Common myeloid progenitor, CD34-positive (primary cell): ENCODE data around the gene SUMO1. TPM values are rescaled to one million over a fixed set of nuclear protein-coding genes. Genes with fewer than 3 reads are reported as not detected.
A peak's percentile ranks its signal among the peaks of the same experiment; 100 is the strongest.
"Not testable (repeated sequence)": the region's sequence is repeated elsewhere in the genome, so short reads cannot be mapped to it uniquely, and the experiment has no call there.

Experiments used
- CTCF ChIA-PET: fragments of 350-600 bp; sonication (Branson Sonifier 250); formaldehyde crosslinking; loops from one replicate; lab custom pipeline; 2021; ENCODE audit warnings: antibody characterized with exemption; lab: Charles Lee
- POLR2A ChIA-PET: fragments of 350-600 bp; sonication (Branson Sonifier 250); formaldehyde crosslinking; loops from one replicate; lab custom pipeline; 2021; ENCODE audit warnings: antibody characterized with exemption; lab: Charles Lee
- DNase-seq, 3 donors: peaks; one replicate each; pipeline versions ENCODE4 v3.0.0 to v3.0.0-alpha.2; 2013
- H3K27ac ChIP-seq, 2 experiments: 1 replicate in 1 of 2; 2 replicates in 1 of 2; pipeline ENCODE4 v1.7.0; 2013; ENCODE audit warnings: inconsistent platforms in 2 of 2, low read length in 2 of 2, mild to moderate bottlenecking in 2 of 2, low read depth in 1 of 2, moderate library complexity in 1 of 2; ENCODE audit not compliant: severe bottlenecking in 2 of 2, insufficient read depth in 1 of 2, poor library complexity in 1 of 2
- H3K27me3 ChIP-seq, 5 experiments: replicated peaks in 2 of 5; 1 replicate in 3 of 5; 2 replicates in 2 of 5; pipeline versions ENCODE4 v1.6.1 to v1.7.0; 2013; ENCODE audit warnings: low read length in 4 of 5, mild to moderate bottlenecking in 2 of 5, moderate library complexity in 2 of 5, inconsistent platforms in 1 of 5; ENCODE audit not compliant: insufficient read depth in 5 of 5, control insufficient read depth in 4 of 5
- H3K36me3 ChIP-seq, 4 experiments: 1 replicate in 2 of 4; 2 replicates in 2 of 4; pipeline versions ENCODE4 v1.6.1 to v1.7.0; 2013; ENCODE audit warnings: low read length in 3 of 4, control low read depth in 1 of 4, mild to moderate bottlenecking in 1 of 4; ENCODE audit not compliant: control insufficient read depth in 4 of 4, insufficient read depth in 4 of 4
- H3K4me1 ChIP-seq, 4 experiments: 1 replicate in 3 of 4; 2 replicates in 1 of 4; pipeline versions ENCODE4 v1.6.1 to v1.7.1; 2013; ENCODE audit warnings: low read length in 3 of 4, mild to moderate bottlenecking in 3 of 4, control low read depth in 1 of 4, inconsistent platforms in 1 of 4, moderate library complexity in 1 of 4; ENCODE audit not compliant: control insufficient read depth in 4 of 4, insufficient read depth in 4 of 4; ENCODE audit errors: control extremely low read depth in 1 of 4
- H3K4me3 ChIP-seq, 7 experiments: 1 replicate in 4 of 7; 2 replicates in 3 of 7; pipeline versions ENCODE4 v1.5.1 to v1.7.0; 2013; ENCODE audit warnings: mild to moderate bottlenecking in 7 of 7, low read length in 6 of 7, moderate library complexity in 6 of 7, inconsistent platforms in 2 of 7, low read depth in 2 of 7, control low read depth in 1 of 7; ENCODE audit not compliant: insufficient read depth in 4 of 7, control insufficient read depth in 1 of 7; ENCODE audit errors: extremely low read depth in 1 of 7
- H3K9me3 ChIP-seq, 5 experiments: 1 replicate in 4 of 5; 2 replicates in 1 of 5; pipeline versions ENCODE4 v1.6.1 to v1.7.1; 2013; ENCODE audit warnings: low read length in 4 of 5, mild to moderate bottlenecking in 2 of 5, inconsistent platforms in 1 of 5, low read depth in 1 of 5, moderate library complexity in 1 of 5; ENCODE audit not compliant: control insufficient read depth in 4 of 5, insufficient read depth in 2 of 5; ENCODE audit errors: control extremely low read depth in 1 of 5
- WGBS: methylation state at CpG from one replicate; pipeline ENCODE4 v1.1.5; 2013; ENCODE audit not compliant: insufficient coverage; 5-methylcytosine and 5-hydroxymethylcytosine counted together
- polyA plus RNA-seq: library from polyadenylated mRNA; unstranded; fragments of 120-200 nt; gene quantifications from one replicate; pipeline ENCODE4 v1.2.1, GENCODE V29; 2013

The SUMO1 gene
- 109 TPM for polyA plus RNA-seq

DNA sequence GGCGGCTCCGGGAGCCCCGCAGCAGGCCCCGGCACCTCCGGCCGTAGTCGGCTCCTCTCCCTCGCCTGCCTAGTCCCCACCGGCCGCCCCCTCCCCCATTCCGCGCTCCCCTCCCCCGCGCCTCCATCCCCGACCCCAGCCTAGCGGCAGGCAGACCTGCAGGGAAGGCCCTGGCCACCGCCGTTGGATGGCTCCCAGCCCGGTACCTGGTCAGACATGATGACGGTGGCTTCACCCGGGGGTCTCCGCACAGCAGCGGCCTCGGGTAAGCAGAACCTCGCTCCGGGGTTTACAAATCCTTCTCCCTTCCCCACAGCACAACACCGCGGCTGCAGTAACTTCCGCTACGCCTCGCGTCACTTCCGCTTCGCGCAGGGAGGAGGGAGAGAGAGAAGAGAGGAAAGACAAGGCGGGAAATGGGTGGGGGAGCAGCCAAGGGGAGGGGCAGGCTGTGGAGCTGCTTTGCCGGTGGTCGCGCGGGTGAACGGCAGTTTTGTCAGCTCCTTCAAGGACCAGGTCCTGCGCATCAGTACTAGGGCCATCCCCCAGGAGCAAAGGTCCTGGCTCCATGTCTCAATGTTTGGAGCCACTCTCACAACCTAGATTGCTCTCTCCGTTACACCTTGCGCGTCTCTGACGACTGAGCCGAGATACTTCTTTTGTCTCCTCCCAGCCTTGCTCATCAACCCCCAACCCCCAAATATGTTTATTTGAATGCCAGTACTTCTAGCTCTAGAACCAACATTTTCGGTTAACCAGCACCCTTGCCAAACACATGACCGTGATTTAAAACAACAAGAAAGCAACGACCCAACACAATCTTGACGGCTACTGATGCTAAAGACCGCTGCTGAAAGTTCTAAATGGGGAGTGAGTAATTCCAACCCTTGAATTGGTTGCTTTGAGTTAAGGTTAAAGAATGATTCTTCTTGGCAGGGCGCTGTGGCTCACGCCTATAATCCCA is at the start of gene SUMO1:
Gene SUMO1 (minus strand): TSS at position 364 of the 964 bp plus-strand sequence. CDS start 146 bp downstream, at position 218.
- POLR2A ChIA-PET, result interaction anchor here (0.6 kb wide), 1 partner anchor 187 kb away, joined by 3 read pairs; no protein-coding TSS in a partner anchor
- WGBS, result 7% methylated on average over 25 of the region's 54 CpGs
- peak within 1 kb of the TSS; percentile 86 to 99 (median 92) for H3K4me3 ChIP-seq
- H3K36me3 ChIP-seq, result no peaks in the 10 kb centered on the region
- peaks cover 9 to 18% (median 12%) of the 10 kb centered on the region in 4 experiments for H3K4me1 ChIP-seq
- CTCF ChIA-PET, result no interaction called here
- no peaks in the 10 kb centered on the region for H3K27me3 ChIP-seq
- no peaks in the 10 kb centered on the region for H3K9me3 ChIP-seq
- peak; percentile 94 to 97 (median 97) for DNase-seq
- peak within 1 kb of the TSS; percentile 85 to 91 for H3K27ac ChIP-seq

DNA sequence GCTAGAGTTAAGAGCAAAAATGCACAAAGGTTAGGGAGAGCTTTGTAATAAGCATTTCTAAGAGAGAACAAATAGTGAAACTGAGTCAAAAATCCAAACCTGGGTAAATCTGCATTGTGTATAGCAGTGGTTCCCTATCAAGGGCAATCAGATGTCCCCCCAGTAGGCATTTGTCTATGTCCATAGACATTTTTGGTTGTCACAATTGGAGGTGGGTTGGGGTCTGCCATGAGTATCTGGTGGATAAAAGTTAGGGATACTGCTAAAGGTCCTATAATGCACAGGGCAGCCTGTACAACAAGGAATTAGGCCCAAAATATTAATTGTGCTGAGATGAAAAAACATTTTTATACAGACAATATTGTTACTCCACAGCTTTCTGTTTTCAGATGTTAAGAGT is 48.2 kb upstream of the SUMO1 start:
- ChIA-PET POLR2A (no interaction called here), CTCF (interaction anchor here (1.9 kb wide), 1 partner anchor 9 kb away, joined by 9 read pairs; no protein-coding TSS in a partner anchor)
- no peak for DNase-seq
- Histone ChIP-seq H3K27ac (no peak overlapping the region), H3K4me1 (no peaks in the 10 kb centered on the region), H3K9me3 (no peaks in the 10 kb centered on the region), H3K27me3 (no peaks in the 10 kb centered on the region), H3K4me3 (no peak overlapping the region), H3K36me3 (peaks cover 36 to 91% (median 62%) of the 10 kb centered on the region in 4 experiments)

DNA sequence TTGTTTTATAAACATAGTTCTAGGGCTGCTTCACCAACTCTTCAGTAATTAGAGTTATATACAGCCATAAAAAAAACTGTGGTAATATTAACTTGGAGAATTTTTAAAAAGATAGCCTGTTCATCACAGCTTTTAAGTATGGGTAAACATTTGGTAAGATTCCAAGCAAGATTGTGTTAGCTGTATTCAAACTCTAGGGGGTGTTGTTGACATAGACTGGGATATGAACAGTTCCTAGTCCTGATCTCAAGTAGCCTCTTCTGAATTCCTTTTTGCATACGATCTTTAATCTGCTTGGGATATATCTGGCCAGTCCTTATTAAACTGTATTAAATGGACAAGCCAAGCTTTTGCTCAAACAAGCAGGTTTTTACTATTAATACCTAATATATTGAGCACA is 40.5 kb upstream of the SUMO1 start:
- Histone ChIP-seq H3K36me3 (peaks cover 29 to 80% (median 54%) of the 10 kb centered on the region in 4 experiments), H3K9me3 (no peaks in the 10 kb centered on the region), H3K4me1 (no peaks in the 10 kb centered on the region), H3K27me3 (no peaks in the 10 kb centered on the region), H3K4me3 (no peak overlapping the region), H3K27ac (no peak overlapping the region)
- no CpG with 5 or more reads among the region's 1 CpG for WGBS
- DNase-seq, result peak; percentile 35 to 52 (median 43)
- CTCF ChIA-PET, result interaction anchor here (1.2 to 1.3 kb wide), 4 partner anchors 9 to 32 kb away, joined by 3 to 6 read pairs (median 4); no protein-coding TSS in a partner anchor
- POLR2A ChIA-PET, result no interaction called here

GRCh38 chr2:202278036-202278760 is 39.8 kb upstream of the SUMO1 start:
- H3K4me3 ChIP-seq, result no peak overlapping the region
- peak overlapping the region in 1 of 2 experiments; percentile 26 for H3K27ac ChIP-seq
- no peak for DNase-seq
- ChIA-PET POLR2A (interaction anchor here (1.1 to 1.2 kb wide), 2 partner anchors 10 to 13 kb away, joined by 4 read pairs; no protein-coding TSS in a partner anchor), CTCF (interaction anchor here (1.0 to 1.3 kb wide), 5 partner anchors 9 to 31 kb away, joined by 4 to 9 read pairs (median 4); no protein-coding TSS in a partner anchor)
- H3K27me3 ChIP-seq, result no peaks in the 10 kb centered on the region
- WGBS, result 93% methylated on average over 4 of the region's 6 CpGs
- H3K36me3 ChIP-seq, result peaks cover 30 to 74% (median 49%) of the 10 kb centered on the region in 4 experiments
- no peaks in the 10 kb centered on the region for H3K4me1 ChIP-seq
- no peaks in the 10 kb centered on the region for H3K9me3 ChIP-seq

DNA sequence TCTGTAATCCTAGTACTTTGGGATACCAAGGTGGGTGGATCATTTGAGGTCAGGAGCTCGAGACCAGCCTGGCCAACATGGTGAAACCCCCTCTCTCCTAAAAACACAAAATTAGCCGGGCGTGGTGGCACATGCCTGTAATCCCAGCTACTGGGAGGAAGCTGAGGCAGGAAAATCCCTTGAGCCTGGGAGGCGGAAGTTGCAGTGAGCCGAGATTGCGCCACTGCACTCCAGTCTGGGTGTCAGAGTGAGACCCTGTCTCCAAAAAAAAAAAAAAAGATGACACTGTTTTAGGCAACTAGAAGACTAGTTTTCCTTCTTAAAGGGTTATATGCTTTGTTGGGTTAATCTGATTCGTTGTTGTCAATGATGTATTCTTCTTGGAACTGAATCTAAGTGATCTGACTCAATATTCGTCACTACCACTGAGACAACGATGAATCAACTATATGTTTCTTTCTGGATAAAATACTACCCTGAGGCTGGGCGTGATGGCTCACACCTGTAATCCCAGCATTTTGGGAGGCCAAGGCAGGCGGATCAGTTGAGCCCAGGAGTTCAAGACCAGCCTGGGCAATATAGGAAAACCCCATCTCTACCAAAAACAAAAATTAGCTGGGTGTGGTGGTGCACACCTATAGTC is 37.8 kb upstream of the SUMO1 start:
- H3K4me3 ChIP-seq, H3K27ac ChIP-seq, DNase-seq, POLR2A ChIA-PET, H3K4me1 ChIP-seq, H3K9me3 ChIP-seq, H3K27me3 ChIP-seq: not testable (repeated sequence)
- WGBS, result 98% methylated on average over 7 of the region's 11 CpGs
- H3K36me3 ChIP-seq, result peaks cover 18 to 54% (median 35%) of the 10 kb centered on the region in 4 experiments
- CTCF ChIA-PET, result interaction anchor here (0.7 kb wide), 1 partner anchor 26 kb away, joined by 3 read pairs; no protein-coding TSS in a partner anchor

DNA sequence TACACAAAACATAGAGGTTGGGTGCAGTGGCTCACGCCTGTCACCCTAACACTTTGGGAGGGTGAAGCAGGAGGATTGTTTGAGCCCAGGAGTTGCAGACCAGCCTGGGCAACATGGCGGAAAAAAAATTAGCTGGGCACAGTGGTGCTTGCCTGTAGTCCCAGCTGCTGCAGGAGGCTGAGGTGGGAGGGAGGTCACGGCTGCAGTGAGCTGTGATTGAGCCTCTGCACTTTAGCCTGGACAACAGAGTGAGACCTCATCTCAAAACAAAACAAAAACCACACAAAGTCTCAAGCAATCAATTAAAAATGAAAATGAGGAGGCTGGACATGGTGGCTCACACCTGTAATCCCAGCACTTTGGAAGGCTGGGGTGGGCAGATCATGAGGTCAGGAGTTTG is 32.1 kb upstream of the SUMO1 start:
- no peak overlapping the region for H3K27ac ChIP-seq
- H3K27me3 ChIP-seq, result no peaks in the 10 kb centered on the region
- peaks cover 2 to 11% (median 9%) of the 10 kb centered on the region in 4 experiments for H3K36me3 ChIP-seq
- H3K9me3 ChIP-seq, result no peaks in the 10 kb centered on the region
- H3K4me1 ChIP-seq, result peaks cover 17 to 32% (median 24%) of the 10 kb centered on the region in 4 experiments
- 90% methylated on average over 1 of the region's 3 CpGs for WGBS
- H3K4me3 ChIP-seq, result no peak overlapping the region
- DNase-seq, result no peak
- POLR2A ChIA-PET, result interaction anchor here (0.6 kb wide), 1 partner anchor 400 kb away, joined by 3 read pairs; no protein-coding TSS in a partner anchor
- CTCF ChIA-PET, result no interaction called here
